Astrocyte of the hippocampus (primary cell): ENCODE results near the gene SAMD1.
A peak's percentile ranks its signal among the peaks of the same experiment; 100 is the strongest.

Experiments used
- DNase-seq: peaks from one replicate; pipeline ENCODE4 v3.0.0; 2011; ENCODE audit warnings: low read depth, low spot score

Gene SAMD1

DNA sequence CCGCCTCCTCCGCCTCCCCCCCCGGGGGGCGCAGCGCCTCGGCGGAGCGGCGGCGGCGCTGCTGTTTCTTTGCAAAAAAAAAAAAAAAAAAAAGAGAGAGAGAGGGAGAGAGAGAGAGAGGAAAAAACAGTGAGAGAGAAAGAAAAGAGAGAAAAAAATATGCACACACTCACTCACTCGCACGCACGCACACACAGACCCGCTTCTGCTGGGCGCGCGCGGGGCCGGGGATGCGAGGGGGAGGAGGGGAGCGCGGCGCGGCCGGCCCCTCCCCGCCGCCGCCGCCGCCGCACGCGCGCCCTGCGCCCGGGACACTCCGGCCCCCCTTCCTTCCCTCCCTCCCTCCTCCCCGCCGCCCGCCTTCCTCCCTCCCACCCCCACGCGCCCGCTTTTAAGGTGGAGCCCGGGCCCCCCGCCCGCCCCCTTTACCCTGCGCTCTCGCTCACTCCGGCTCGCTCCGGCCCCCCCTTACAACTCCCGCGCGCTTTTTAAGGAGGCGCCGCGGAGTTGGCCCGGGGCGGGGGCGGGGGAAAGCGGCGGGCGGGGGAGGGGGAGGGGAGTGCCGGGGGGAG is at the start of gene SAMD1:
TSS of gene SAMD1 (minus strand) at position 243 of the 572 bp plus-strand sequence.
- peak; percentile 95 for DNase-seq

DNA sequence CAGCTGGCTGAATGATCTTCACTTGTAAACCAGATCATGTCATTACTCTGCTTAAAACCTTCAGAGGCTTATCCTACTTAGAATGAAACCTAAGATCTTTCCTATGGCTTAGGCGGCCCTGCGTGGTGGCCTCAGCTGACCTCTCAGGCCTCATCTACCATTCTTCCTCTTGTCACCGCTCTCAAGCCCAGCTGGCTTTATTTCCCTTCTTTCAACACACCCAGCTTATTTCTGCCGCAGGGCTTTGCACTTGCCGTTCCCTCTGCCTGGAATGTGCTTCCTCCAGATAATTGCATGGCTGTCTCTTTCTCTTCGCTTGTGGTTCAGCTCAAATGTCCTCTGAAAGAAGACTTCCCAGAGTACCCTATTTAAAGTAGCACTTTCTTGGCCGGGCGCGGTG is 49.4 kb upstream of the SAMD1 start:
- no peak for DNase-seq

DNA sequence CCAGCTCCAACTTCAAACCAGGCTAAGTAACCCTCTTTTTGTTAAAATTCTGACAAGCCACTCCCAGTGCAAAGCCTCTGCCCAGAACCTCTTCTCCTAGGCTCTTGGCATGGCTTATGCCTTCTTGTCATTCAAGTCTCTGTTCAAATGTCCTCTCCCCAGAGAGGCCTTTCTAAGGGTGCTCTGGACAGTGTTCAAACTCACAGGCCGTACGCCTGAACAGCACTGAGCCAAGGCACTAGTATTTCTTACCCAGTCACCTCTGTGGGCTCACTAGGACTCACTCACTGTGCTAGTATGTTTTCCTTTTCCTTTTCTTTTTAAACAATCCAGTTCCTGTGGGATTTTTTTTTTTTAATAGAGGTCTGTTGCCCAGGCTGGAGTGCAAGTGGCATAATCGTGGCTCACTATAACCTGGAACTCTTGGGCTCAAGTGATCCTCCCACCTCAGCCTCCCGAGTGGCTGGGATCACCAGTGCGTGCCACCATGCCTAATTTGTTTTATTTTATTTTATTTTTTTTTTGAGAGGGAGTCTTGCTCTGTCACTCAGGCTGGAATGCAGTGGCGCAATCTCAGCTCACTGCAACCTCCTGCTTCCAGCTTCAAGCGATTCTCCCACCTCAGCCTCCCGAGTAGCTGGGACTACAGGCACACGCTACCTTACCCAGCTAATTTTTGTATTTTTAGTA is 48.2 kb upstream of the SAMD1 start:
- DNase-seq = peak; percentile 34

DNA sequence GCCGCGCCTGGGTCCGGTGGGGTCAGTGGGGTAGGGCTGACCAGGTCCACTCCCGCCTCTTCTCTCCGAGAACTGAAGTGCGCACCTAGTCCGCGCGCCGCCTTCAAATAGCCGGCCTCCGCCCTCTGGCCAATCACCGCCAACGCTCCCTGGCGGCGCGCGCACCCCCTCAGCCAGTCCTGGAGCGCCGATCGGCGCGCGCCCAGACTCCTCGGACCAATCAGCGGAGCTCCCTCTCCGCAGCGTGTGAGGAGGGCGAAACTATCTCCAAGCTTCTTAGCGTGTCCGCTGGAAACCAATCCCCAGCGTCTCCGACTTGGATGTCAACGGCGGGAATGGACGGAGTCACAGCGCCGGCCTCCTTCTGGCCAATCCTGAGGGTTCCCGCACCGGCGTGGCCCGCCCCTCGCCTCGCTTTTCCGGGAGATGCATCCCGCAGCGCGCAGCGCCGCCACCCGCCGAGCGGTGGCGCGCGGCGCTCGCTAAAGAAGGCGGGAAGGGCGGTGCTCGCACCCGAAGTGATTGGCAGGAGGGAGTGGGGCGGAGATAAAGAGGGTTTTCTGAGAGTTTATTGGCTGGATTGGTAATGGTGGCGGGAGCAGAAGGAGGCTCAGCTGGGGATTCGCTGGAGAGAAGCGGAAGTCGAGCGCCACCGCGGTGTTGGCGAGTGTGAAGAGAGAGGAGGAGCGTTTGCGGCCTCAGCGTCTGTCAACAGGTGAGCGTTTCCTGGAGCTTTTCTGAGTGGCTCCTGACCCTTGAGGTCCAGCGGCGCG is 46.1 kb upstream of the SAMD1 start, which contains the start of gene ASF1B:
TSS of gene ASF1B (minus strand) at position 81 of the 773 bp plus-strand sequence. CDS start 133 bp downstream, outside the sequence.
- DNase-seq = peak; percentile 100

DNA sequence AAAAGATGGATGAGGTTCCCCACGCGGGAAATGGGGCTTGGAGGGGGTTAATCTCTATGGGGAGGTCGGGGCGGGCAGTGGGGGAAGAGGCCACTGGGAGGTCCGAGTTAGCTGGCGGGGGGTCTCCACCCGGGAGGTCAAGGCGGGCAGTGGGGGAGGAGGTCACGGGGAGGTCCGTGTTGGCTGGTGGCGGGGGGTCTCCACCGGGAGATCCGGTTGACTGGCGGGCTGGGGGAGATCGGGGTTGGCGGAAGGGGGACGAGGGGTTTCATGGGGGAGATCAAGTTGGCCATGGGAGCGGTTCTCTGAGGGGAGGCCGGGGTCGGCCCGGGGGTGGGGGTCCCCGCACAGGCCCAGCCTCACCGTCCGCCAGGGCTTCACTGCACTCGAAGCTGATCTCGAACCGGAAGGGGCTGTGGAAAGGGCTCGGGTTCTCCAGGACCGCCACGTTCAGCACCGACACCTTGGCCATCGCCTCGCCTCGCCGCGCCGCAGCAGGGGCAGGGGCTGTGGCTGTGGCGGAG is 45.5 kb upstream of the SAMD1 start:
- DNase-seq = no peak

DNA sequence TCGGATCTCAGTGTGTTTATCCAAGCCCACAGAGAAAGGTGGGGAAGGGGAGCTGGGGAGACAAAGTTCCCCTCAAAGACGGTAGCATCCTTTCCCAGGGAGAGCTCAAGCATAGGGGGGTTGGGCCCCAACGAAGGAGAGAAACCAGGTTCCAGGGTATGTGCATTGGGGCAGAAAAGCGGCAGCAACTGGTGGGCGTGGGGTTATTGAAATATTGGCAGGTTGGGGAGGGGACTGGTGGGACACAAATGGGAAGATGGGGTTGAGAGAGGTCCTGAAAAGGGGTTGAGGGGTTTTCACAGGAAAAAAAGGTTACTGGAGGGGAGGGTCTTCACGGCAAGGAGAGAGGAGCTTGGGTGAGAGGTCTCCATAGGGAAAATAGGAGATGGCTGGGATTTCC is 44.8 kb upstream of the SAMD1 start:
- no peak for DNase-seq

DNA sequence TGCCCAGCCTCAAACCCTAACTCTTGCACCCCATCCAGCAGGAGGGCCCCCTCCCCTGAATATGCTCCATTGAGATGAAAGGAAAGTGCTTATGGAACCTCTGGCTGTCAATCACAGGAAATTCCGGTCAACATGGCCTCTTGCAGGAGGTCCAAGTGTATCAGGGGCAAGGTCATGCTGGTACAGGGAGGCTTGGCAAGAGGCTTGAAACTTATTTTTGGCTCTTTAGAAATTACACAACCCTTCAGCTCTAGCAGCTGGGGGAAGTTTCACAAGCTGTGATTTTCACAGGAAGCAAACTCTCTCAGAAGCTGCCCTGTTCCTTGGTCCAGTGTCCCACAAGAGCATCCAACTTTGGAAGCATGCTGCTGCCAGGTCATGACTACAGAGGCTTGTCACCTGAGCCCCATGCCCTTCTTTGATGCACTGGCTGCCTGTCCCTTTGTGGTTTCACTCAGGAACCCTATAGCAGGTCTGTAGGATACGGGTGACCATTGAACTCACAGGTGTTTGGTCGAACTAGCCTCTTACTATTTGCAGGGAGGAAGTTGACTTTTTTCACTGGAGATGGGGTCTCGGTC is 37.5 kb upstream of the SAMD1 start:
- DNase-seq = no peak

DNA sequence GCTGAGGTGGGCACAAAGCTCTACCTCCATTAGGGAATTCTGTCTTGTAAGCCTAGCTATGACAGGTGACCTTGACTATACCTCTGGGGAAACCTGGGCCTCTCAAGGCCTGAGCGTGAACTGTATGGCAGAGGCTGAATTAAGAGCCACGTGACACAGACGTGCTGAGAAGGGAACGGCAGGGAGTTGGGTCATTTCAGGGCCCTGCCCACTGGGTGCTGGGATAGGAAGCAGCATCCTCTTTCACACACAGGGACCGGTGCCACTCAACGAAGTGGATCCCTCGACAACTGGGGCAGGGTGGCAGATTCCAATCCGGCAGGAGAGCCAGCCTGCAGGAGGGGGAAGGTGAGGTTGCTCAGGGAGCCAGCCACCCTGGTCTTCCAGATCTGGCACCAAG is 36.6 kb upstream of the SAMD1 start:
- no peak for DNase-seq

DNA sequence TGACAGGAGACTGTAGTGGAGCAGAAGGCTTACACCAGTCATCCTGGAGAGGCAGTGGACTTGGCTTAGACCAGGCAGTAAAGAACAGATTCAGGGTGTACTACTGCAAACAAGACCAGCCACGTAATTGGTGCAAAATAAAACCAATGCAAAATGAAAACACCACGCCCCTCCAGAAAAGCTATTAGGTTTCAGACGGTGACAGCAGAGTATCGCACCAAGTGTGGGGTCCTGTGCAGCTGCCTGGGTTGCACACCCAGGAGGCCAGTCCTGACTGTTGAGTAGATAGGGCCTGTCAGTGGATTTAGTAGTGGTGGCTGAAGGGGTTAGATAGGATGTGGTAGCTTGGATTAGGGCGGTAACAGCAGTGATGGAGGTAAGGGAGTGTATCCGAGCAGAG is 32.4 kb upstream of the SAMD1 start:
- DNase-seq = no peak

DNA sequence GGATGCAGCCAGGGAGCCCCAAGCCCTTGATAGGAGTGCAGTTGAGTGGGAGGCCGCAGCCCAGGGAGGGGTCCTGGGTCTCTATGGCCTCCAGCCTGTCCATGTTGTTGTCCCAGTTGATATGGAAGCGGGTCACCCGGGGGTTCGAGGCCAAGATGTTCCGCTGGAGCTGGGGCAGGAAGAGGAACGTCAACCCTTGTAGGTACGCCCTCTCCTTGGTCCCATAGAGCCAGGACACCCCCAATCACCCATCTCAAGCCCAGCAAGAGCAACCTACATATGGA is 29.9 kb upstream of the SAMD1 start:
- no peak for DNase-seq

DNA sequence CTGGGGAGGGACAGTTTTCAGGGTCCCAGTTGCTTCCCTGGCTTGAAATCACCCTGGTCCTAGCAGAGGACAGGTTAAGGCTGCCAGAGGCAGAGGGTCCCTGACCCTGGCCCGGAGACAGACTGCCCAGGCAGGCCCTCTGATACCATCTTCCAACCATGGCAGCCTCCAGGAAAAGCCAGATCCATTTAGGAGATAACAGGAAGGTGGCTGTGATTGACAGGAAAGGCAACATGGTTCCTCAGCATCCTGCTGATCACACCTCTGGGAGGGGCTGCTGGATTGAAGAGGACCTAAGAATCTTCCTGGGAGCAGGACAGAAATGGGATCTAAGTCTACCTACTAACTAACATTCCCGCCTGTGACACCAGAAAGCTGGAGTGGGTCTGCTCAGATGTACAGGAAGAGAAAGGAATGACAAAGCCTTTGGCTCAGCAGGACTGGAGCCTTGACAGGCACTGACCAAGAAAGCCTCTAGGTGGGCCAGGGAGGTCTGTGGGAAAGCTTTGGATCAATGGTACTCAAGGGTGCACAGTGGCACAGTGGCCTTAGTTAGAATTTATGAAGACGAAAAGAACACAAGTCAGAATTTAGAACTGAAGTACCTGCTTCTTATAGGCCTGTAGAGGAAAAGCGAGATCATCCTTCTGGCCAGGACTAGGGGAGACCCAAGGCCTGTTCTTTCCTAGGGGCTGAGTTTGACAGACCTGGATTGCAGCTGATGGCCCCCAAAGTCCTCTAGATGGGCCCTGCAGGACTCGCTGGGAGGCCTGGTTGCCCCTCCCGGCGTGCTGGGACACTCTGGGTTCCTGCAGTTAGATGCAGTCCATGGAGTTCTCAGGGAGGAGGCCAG is 29.3 kb upstream of the SAMD1 start:
- DNase-seq = no peak

DNA sequence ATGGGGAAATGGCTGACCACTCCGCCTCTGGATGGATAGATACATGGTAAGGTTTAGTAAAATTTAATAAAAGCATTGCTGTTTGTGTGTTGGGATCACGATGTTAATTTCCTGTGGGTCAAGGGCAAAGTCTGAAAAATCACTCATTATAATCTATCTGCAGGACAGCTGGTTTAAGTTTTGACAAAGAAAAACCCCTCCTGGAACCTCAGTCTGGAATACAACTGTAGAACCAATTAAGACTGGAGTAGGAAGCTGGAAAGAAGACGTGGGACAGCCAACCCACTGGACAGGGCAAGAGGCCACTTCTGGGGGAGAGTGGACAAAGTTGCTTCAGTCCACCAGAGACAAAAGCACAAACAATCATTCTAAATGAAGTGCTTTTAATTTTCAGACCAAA is 28.6 kb upstream of the SAMD1 start:
- no peak for DNase-seq

DNA sequence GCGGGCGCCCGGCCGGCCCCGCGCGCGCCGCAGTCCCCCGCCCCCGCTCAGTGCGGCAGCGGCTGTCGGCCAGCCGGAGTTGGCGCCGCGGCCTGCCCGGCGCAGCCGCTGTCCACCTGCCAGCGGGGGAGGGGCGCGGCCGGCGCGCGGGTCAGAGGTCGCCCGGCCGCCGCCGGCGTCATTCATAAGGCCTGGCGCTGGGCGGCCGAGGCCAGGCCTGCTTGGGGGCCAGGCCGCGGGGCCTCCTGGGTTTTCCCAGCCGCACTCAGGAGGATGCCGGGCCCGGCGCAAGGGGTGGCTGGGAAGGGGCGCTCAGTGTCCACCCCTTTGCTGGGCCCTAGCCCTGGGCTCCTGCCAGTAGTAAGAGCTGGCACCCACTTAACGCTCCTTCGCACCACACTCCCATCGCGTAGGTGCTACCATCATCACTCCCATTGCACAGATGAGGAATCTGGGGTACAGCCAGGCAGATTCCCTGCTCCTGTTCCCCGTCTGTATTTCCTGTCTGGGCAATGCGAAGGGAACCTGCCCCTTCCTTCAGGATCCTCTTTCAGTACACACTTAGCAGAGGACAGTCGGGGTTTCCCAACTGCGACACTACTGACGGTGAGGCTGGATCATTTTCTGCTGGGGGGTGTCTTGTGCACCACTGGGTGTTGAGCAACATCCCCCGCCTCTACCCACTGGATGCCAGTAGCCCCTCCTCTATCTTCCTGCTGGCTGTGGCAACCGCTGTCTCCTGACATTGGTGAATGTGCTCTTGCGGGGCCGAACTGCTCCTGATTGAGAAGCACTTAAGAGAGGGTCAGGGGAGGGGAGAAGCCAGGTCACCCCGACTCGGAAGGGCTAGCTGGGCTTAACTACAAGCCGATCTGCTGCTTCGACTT is 27.9 kb upstream of the SAMD1 start:
- peak; percentile 53 for DNase-seq

DNA sequence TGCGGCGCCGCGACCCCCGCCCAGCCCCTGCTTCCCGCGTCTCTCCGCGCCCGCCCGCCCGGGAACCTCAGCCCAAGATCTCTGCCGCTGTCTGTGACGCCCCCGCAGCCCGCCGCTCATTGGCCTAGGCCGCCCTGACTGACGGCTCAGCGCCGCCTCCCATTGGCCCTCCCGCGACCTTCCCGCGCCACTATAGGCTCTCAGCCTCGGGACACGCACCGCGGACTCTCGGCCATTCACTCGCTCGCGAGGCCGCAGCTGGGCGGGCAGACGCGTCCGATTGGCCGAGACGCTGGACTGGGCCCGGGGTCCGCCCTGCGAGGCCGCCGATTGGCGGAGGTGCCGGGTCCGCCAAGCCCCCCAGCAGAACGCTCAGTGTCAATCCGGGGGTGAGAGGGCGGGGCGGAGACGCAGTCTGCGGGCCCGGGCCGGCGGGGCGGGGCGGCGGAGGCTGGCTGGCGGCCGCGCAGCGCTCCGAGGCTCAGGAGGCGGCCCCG is 27.2 kb upstream of the SAMD1 start, which contains the start of gene PRKACA:
TSS of gene PRKACA (minus strand) at position 95 of the 497 bp plus-strand sequence. CDS start 215 bp downstream, outside the sequence.
- peak; percentile 100 for DNase-seq

DNA sequence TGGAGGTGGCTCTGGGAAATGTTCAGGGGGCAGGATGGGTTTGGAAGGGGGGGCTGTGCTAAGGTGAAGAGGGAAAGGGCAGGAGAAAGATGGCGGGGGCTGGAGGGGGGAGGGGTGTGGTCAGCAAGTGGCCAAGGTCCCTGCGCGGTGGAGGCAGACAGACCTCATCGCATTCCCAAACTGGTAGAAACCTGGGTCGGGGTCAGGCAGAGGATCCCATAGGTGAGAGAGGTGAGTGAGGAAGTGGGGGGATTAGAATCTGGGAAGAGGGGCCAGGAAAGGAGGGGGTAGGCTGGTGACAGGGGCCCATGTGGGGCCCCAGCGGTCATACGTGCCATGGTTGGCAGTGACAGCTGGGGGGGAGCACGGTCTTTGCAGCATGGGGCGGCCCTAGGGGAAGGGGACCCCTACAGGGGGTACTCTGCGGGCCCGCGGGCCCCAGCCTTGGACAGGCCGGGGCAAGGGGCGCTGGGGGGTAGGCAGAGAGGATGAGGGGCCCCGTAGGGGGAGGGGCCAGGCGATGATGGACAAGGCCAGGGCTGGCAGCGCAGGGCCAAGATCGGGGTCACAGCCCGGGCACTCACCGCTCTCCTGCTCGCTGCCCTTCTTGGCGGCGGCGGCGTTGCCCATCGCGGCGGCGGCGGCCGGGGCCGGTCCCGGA is 26.5 kb upstream of the SAMD1 start:
- peak; percentile 23 for DNase-seq

DNA sequence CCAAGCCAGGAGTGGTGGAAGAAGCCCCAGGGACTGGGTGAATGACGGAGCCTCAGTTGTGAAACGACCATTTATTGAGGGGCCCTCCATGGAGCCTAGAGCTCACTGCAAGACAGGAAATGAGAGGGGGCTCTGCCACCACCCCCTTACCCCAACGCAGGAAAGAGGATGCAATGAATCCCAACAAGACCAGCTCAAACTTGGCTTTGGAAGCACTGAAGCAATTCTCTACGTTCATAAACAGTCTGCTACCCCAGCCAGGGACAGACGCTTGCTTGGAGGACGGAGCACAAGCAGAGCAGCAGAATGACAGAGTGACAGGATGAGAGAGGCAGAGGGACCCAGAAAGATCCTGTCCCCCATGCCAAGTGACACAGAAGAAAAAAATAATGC is 26.0 kb upstream of the SAMD1 start:
- no peak for DNase-seq

DNA sequence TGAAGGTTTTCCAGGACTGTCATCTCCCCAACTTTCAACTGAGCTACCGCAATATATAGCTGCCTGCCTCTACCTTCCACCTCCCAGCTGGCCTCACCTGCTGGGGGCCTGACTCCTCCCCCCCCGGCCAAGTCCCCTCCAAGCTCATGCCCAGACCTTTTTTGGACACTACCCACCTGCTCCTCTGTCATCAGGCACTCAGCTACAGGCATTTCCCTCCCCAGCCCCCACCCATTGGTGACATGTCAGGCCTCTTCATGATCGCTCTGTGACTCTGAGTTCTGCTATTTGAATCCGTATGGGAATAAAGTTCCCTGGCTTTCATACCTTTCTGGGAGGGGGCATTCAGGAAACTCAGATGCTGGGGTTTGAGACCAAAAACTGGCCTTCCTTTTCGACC is 25.2 kb upstream of the SAMD1 start:
- DNase-seq = no peak

DNA sequence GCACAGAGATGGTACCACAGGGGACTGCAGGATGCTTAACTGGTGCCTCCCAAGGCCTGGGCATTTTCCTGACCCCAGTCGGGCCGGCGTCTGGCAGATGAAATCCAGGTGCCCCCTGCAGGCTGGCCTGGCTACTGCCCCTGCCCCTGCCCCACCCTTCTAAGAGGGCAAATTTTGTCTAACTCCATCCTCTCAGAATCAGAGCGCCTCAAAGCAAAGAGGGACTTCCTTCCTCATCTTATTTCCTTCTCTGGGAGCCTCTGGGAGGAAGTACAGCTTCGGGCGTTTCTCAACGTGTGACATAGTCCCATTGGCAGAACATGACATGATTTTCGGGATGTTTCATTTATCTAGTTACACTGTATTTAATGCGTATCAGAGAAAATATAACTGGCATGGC is 24.3 kb upstream of the SAMD1 start:
- DNase-seq = peak; percentile 39

DNA sequence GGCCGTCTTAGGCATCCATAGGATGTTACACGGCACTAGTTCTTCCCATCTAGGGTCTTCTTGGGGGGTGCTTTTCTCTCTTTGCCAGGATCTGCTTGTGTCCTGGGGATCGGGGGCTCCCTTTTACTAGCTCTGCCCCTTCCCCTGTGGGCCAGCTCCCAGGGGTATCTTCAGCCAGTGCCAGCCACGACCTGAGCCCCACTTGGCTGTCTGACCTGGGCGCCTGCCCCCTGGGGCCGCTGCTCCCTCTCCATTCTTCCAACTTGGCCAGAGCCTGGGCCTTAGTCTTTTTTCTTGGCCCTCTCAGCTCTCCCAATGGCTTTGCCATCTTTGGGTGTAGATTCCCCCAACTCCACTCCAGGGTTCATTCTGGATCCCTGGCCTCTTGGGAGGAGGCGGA is 23.9 kb upstream of the SAMD1 start:
- DNase-seq = no peak
